PC-3 (cell line): ENCODE results near the gene TSSK2. TPM values are rescaled to one million over a fixed set of nuclear protein-coding genes. Genes with fewer than 3 reads are reported as not detected.
"Not testable (repeated sequence)": the region's sequence is repeated elsewhere in the genome, so short reads cannot be mapped to it uniquely, and the experiment has no call there.

ENCODE experiments used
- ATAC-seq: fragments of 200-7000 bp; cut with Tn5 transposase; 2 replicates; pipeline ENCODE4 v1.9.1; 2020; ENCODE audit warnings: mild to moderate bottlenecking, moderate library complexity
- BruUV-seq: library from RNA; stranded (reverse); fragments of 400-500 nt; replicated peaks from 2 replicates; lab custom pipeline; 2021; lab: Mats Ljungman, UMichigan
- CTCF ChIA-PET: fragments of 300-600 bp; sonication (Branson Sonifier 250); formaldehyde crosslinking; loops from one replicate; lab custom pipeline; 2022; ENCODE audit warnings: antibody characterized with exemption; lab: Charles Lee
- POLR2A ChIA-PET: fragments of 300-600 bp; sonication (Branson Sonifier 250); formaldehyde crosslinking; loops from one replicate; lab custom pipeline; 2022; ENCODE audit warnings: antibody characterized with exemption; ENCODE audit not compliant: unreplicated experiment; lab: Charles Lee
- DNase-seq: peaks from one replicate; pipeline ENCODE4 v3.0.0-alpha.2; 2015
- H2AFZ ChIP-seq: fragments of 300-600 bp; sonication (generic); 2 replicates; pipeline ENCODE4 v1.6.0; 2016; ENCODE audit warnings: antibody characterized with exemption, low read length
- H3F3A ChIP-seq: fragments of 300-600 bp; sonication (generic); one replicate; pipeline ENCODE4 v1.6.0; 2017; ENCODE audit warnings: antibody characterized with exemption, low read length, control low read depth, mild to moderate bottlenecking; ENCODE audit not compliant: unreplicated experiment
- H3K27ac ChIP-seq: fragments of 300-600 bp; sonication (generic); 2 replicates; pipeline ENCODE4 v1.5.1; 2016; ENCODE audit warnings: mild to moderate bottlenecking, low read length
- H3K27me3 ChIP-seq: fragments of 300-600 bp; sonication (generic); 2 replicates; pipeline ENCODE4 v1.6.1; 2016; ENCODE audit warnings: low read length, mixed read lengths
- H3K36me3 ChIP-seq: fragments of 300-600 bp; sonication (generic); 2 replicates; pipeline ENCODE4 v1.6.1; 2016; ENCODE audit warnings: low read depth, mixed run types, low read length, mixed read lengths
- H3K4me1 ChIP-seq: fragments of 300-600 bp; sonication (generic); 2 replicates; pipeline ENCODE4 v1.5.1; 2016; ENCODE audit warnings: low read length; ENCODE audit not compliant: insufficient read depth
- H3K4me2 ChIP-seq: fragments of 300-600 bp; sonication (generic); 2 replicates; pipeline ENCODE4 v1.6.0; 2016; ENCODE audit warnings: low read length
- H3K4me3 ChIP-seq: fragments of 300-600 bp; sonication (generic); 2 replicates; pipeline ENCODE4 v1.5.1; 2016; ENCODE audit warnings: mild to moderate bottlenecking, low read length, mixed read lengths
- H3K79me2 ChIP-seq: fragments of 300-600 bp; sonication (generic); 2 replicates; pipeline ENCODE4 v1.6.1; 2017; ENCODE audit warnings: low read length, mixed read lengths
- H3K9ac ChIP-seq: fragments of 300-600 bp; sonication (generic); 2 replicates; pipeline ENCODE4 v1.6.0; 2016; ENCODE audit warnings: mild to moderate bottlenecking, low read length
- H3K9me2 ChIP-seq: fragments of 300-600 bp; sonication (generic); replicated peaks from 2 replicates; pipeline ENCODE4 v1.6.1; 2016; ENCODE audit warnings: mixed run types, low read length, mixed read lengths
- H3K9me3 ChIP-seq: fragments of 300-600 bp; sonication (generic); 2 replicates; pipeline ENCODE4 v1.6.1; 2016; ENCODE audit warnings: low read length, mixed read lengths
- H4K20me1 ChIP-seq: fragments of 300-600 bp; sonication (generic); 2 replicates; pipeline ENCODE4 v1.6.1; 2016; ENCODE audit warnings: low read length, mixed read lengths
- CTCF ChIP-seq: fragments of 300-600 bp; sonication (generic); conservative IDR thresholded peaks from 2 replicates; pipeline ENCODE4 v1.5.1; 2017; ENCODE audit warnings: antibody characterized with exemption, low read depth, mild to moderate bottlenecking, low read length
- EZH2 ChIP-seq: fragments of 300-600 bp; sonication (generic); IDR thresholded peaks from one replicate; pipeline ENCODE4 v1.6.1; 2017; ENCODE audit warnings: antibody characterized with exemption, mild to moderate bottlenecking, low read length; ENCODE audit not compliant: unreplicated experiment
- EZH2phosphoT487 ChIP-seq: fragments of 300-600 bp; sonication (generic); IDR thresholded peaks from 2 replicates; pipeline ENCODE4 v1.6.1; 2018; ENCODE audit warnings: mild to moderate bottlenecking, antibody characterized with exemption, low read length, borderline replicate concordance
- intact Hi-C: fragments of 100-400 bp; cut with micrococcal nuclease; formaldehyde crosslinking; loops from 2 replicates; pipeline ENCODE4 v1.9.0; 2023
- total RNA-seq: library from RNA; depleted of rRNA; stranded (reverse); fragments of >200 nt; gene quantifications from 2 replicates; pipeline ENCODE4 v1.2.3, GENCODE V29; 2014

The TSSK2 gene
- total RNA-seq, 1 experiment from 2014 or later = not detected

GRCh38 chr22:19082793-19083192 lies 48.3 kb upstream of the TSSK2 start:
- no peaks in the 10 kb centered on the region for H3K9me3 ChIP-seq
- no peaks in the 10 kb centered on the region; the same call in 1 of the 2 replicates for H4K20me1 ChIP-seq
- H3K4me1 ChIP-seq = peaks cover 9% of the 10 kb centered on the region; the same call in 1 of the 2 replicates
- H3K27me3 ChIP-seq = no peaks in the 10 kb centered on the region
- H3K9ac ChIP-seq = no peak overlapping the region
- H2AFZ ChIP-seq = no peak overlapping the region
- no peak for DNase-seq
- H3K4me3 ChIP-seq = no peak overlapping the region
- H3K36me3 ChIP-seq = no peaks in the 10 kb centered on the region
- no peak for TF ChIP-seq EZH2phosphoT487
- TF ChIP-seq CTCF = no peak
- no peak for TF ChIP-seq EZH2
- H3K27ac ChIP-seq = no peak overlapping the region
- ChIA-PET POLR2A (no interaction called here), CTCF (no interaction called here)
- BruUV-seq = no TSS peak
- no peak overlapping the region for H3K4me2 ChIP-seq
- no peak for ATAC-seq
- no peaks in the 10 kb centered on the region for H3K9me2 ChIP-seq
- intact Hi-C loops = no loop called here
- no peaks in the 10 kb centered on the region for H3F3A ChIP-seq
- no peaks in the 10 kb centered on the region for H3K79me2 ChIP-seq

- intact Hi-C loops, POLR2A ChIA-PET, BruUV-seq: not testable (repeated sequence)
Measured at GRCh38 chr22:19084126-19084525, 47.0 kb upstream of the TSSK2 start.

GRCh38 chr22:19084586-19084985 lies 46.5 kb upstream of the TSSK2 start:
- H3K4me1 ChIP-seq, H4K20me1 ChIP-seq, H3F3A ChIP-seq, H3K9me2 ChIP-seq, H3K36me3 ChIP-seq, H3K9me3 ChIP-seq, BruUV-seq, H3K4me3 ChIP-seq, ATAC-seq, H3K27ac ChIP-seq, H3K79me2 ChIP-seq, POLR2A ChIA-PET, H3K27me3 ChIP-seq, CTCF ChIA-PET, DNase-seq, intact Hi-C loops, H2AFZ ChIP-seq, H3K9ac ChIP-seq, H3K4me2 ChIP-seq: not testable (repeated sequence)

More at GRCh38 chr22:19084126-19084525, 47.0 kb upstream of the TSSK2 start:
- H3K27me3 ChIP-seq, H3F3A ChIP-seq, H3K36me3 ChIP-seq, H3K4me2 ChIP-seq, H4K20me1 ChIP-seq, H3K27ac ChIP-seq, H3K9me3 ChIP-seq, H3K9me2 ChIP-seq, H3K79me2 ChIP-seq, CTCF ChIA-PET, H3K4me1 ChIP-seq, H3K4me3 ChIP-seq, H3K9ac ChIP-seq, DNase-seq, ATAC-seq, H2AFZ ChIP-seq: not testable (repeated sequence)

DNA sequence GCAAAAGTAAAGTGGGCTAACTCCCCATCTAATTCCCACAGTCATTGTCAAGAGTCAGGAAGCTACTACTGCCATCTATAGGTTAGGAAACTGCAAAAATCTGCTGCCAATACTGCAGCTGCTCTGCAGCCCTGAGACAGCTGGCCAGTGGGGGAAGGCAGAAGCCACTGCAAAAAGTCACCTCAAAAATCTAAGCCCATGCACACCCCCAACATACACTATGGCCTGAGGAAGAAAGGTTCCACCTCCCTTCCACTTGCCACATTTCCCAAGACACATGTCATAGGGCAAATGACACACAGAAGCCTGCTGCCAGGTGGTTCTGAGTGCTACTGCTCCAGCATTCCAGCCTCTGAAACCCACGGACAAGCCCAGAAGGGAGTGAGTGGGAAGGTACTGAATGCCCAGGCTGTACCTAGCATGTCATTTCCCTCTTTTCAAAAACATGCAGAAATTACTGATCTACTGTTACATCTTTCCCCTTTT lies 45.8 kb upstream of the TSSK2 start:
- no peaks in the 10 kb centered on the region for H3K9me3 ChIP-seq
- CTCF ChIA-PET = no interaction called here
- H3K4me2 ChIP-seq = no peak overlapping the region
- POLR2A ChIA-PET = no interaction called here
- no peak overlapping the region for H3K9ac ChIP-seq
- no peaks in the 10 kb centered on the region for H3K9me2 ChIP-seq
- TF ChIP-seq EZH2phosphoT487 (no peak), EZH2 (no peak), CTCF (peak; percentile 58)
- no peak overlapping the region for H3K4me3 ChIP-seq
- H3K27me3 ChIP-seq = no peaks in the 10 kb centered on the region
- intact Hi-C loops = no loop called here
- DNase-seq (peak; percentile 51), ATAC-seq (peak; percentile 59; the same call in 1 of the 2 replicates)
- no TSS peak for BruUV-seq
- no peak overlapping the region for H2AFZ ChIP-seq
- no peaks in the 10 kb centered on the region; the same call in 1 of the 2 replicates for H4K20me1 ChIP-seq
- no peaks in the 10 kb centered on the region for H3K79me2 ChIP-seq
- no peaks in the 10 kb centered on the region for H3K36me3 ChIP-seq
- peaks cover 9% of the 10 kb centered on the region; the same call in 1 of the 2 replicates for H3K4me1 ChIP-seq
- no peak overlapping the region for H3K27ac ChIP-seq
- no peaks in the 10 kb centered on the region for H3F3A ChIP-seq
